AG09309 (cell line): ENCODE measurements around the gene C13orf46.

ENCODE experiments used
- DNase-seq: peaks from one replicate; pipeline ENCODE4 v3.0.0-alpha.2; 2010; ENCODE audit warnings: low read depth
- H3K4me3 ChIP-seq: 2 replicates; pipeline ENCODE4 v1.5.1; 2011; ENCODE audit warnings: mild to moderate bottlenecking, low read depth, low read length, moderate library complexity; ENCODE audit not compliant: control insufficient read depth
- TF ChIP-seq, protein P1 (sequence below): IDR thresholded peaks from 2 replicates; pipeline ENCODE4 v1.5.1; 2011; ENCODE audit warnings: mild to moderate bottlenecking, low read depth, low read length, inconsistent platforms; ENCODE audit not compliant: insufficient read depth, control insufficient read depth; ENCODE audit errors: missing control alignments

C13orf46 gene

DNA sequence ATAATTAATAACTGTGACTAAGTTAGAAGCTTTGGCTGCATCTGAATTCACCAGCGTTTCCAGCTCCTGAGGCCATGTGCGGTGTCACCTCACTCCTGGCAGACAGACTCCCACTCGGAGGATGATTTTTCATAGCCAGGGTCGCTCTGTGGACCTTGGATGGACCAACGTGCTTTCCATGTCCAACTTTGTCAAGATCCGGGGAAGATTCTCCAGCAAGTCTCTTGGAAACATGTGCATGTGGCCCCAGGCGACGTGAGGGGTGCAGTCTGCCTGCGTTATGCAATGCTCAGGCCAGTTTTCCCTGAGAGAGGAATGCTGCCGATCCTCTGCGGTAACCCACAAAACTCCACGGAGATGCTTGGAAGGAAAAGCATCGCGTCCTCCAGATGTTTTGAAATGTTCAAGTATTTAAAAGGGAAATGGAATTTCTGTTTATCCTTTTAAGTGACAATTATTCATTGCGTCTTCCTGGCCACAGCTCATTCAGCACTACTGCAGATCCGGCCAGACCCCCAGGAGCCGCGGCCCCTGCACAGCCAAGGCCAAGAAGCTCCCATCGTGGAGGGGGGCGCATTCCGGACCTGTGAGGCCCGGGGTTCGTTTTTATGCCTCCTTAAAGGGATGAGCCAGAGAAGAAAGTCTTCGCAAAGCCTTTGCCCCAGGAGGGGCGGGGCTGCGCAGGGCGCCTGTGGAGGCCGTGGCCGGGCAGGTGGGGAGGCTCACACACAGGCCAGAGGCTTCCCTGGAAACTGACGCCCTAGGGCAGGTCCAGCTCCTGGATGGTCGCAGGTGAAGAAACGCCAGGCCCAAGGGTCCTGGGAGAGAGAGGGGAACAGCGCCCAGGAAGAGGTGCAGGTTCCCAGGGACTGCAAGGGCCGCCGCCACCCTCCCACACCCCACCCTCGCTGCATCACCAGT is 46.0 kb downstream of the C13orf46 start:
- TF ChIP-seq, protein P1, sequence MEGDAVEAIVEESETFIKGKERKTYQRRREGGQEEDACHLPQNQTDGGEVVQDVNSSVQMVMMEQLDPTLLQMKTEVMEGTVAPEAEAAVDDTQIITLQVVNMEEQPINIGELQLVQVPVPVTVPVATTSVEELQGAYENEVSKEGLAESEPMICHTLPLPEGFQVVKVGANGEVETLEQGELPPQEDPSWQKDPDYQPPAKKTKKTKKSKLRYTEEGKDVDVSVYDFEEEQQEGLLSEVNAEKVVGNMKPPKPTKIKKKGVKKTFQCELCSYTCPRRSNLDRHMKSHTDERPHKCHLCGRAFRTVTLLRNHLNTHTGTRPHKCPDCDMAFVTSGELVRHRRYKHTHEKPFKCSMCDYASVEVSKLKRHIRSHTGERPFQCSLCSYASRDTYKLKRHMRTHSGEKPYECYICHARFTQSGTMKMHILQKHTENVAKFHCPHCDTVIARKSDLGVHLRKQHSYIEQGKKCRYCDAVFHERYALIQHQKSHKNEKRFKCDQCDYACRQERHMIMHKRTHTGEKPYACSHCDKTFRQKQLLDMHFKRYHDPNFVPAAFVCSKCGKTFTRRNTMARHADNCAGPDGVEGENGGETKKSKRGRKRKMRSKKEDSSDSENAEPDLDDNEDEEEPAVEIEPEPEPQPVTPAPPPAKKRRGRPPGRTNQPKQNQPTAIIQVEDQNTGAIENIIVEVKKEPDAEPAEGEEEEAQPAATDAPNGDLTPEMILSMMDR = no peak
- peak overlapping the region; percentile 10 for H3K4me3 ChIP-seq
- DNase-seq = peak; percentile 99

DNA sequence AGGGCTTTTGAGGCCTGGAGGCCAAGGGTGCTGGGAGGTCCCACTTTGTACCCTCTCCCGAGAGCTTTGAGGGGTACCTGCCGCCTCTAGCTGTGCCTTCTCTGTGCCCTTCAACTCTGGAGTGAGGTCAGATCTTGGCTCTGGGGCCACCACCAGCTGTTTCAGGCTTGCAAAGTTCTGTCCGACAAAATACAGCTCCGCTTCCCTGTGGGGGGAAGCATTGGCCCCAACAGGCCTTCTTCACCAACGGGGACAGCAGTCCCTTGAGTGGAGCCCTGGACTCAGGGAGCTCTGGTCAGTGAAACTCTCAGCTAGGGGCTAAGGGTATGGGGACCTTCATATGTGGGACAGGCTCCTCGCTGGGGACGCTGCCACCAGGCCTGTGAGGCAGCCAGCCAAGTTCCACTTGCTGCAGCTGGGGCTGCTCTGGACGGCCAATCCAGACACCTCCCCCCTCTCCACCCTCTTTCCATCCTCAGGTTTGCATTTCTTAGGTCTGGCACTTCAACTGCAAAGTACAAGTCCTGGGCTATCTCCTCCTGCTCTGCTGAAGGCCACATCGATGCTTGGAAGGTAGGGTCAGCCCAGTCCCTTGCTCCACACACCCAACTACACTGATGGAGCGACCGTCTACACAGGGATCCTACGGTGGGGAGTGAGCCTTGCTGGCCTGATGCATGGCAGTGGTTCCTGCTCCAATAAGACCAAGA is 46.8 kb downstream of the C13orf46 start:
- H3K4me3 ChIP-seq = no peak overlapping the region
- TF ChIP-seq, protein P1 = no peak
- DNase-seq = no peak

DNA sequence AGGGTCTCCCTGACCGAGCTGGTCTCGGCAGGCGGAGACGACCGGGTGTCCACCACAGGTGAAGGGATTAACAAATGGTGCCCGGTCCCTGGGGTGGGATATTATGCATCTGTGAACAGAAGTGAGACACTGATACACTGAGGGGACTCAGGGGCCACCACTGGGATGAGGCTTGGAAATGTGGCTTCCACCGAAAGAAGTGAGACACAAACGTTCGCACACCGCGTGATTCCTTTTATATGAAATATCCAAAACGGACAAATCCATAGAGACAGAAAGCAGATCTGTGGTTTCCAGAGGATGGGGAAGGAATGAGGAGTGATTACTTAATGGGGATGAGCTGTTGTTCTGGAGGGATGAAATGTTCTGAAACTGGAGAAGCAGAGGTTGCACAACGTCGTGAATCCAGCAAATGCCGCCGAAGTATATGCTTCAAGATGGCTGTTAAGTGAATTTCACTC is 47.5 kb downstream of the C13orf46 start:
- TF ChIP-seq, protein P1 = no peak
- H3K4me3 ChIP-seq = no peak overlapping the region
- DNase-seq = peak; percentile 78

DNA sequence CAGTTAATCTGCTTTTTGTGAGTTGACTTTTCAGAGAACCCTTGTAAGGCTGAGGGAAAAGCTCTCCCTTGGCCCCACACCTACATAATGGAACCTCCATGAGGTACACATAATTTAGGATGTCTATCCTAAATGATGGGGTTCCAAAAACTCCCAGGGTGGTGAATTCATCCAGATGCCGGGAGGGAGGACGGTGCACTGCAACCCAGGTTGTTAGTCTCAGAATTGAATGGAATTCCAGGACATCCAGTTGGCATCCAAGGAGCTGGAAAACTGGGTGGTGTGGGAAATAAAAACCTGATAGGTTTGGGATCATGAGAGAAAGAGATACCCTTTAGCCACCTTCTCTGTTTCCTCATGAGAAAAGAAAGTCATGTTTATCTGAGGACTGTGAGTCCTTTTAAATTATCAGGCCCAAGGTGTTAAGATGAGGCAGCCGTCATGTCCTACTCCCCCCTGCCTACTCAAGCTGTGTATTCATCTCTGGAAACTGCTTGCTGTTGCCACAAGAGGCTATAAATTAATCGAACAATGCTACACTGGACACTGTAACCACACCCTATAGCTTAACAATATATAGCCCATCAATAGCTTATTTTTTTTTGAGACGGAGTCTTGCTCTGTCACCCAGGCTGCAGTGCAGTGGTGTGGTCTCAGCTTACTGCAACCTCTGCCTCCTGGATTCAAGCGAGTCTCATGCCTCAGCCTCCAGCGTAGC is 49.5 kb downstream of the C13orf46 start:
- H3K4me3 ChIP-seq = no peak overlapping the region
- TF ChIP-seq, protein P1 = no peak
- DNase-seq = no peak

DNA sequence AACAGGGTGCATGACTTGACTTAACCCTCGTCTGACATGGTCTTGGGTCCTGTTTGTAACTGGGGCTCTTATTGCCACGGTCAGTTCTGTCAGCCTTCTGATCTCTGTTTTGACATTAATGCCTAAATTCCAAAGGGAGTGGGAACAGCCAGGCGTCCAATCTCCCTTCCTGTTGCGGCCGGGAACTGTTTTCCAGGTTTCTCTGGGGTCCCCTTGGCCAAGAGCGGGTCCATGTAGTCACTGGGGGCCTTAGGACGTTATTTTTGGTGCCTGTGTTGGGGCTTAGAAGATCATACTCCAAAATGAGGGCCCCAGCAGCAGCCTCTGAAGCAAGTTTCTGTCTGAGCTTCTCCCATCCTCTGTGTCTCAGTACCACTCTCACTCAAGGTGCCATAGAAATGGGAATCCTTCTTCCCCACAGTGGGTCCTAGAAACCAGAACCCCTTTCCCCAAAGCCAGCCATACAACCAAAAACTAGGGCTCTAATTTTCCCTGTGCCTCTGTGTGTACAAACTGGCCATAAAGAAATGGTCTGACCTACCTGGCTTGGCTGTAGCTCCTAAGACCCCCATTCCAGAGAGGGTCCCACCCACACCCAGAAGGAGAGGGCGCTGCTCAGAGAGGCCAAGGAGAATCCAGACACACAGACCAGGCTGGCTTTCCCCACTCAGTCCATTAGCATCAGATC is 50.4 kb downstream of the C13orf46 start:
- DNase-seq = no peak
- no peak overlapping the region for H3K4me3 ChIP-seq
- TF ChIP-seq, protein P1 = no peak

DNA sequence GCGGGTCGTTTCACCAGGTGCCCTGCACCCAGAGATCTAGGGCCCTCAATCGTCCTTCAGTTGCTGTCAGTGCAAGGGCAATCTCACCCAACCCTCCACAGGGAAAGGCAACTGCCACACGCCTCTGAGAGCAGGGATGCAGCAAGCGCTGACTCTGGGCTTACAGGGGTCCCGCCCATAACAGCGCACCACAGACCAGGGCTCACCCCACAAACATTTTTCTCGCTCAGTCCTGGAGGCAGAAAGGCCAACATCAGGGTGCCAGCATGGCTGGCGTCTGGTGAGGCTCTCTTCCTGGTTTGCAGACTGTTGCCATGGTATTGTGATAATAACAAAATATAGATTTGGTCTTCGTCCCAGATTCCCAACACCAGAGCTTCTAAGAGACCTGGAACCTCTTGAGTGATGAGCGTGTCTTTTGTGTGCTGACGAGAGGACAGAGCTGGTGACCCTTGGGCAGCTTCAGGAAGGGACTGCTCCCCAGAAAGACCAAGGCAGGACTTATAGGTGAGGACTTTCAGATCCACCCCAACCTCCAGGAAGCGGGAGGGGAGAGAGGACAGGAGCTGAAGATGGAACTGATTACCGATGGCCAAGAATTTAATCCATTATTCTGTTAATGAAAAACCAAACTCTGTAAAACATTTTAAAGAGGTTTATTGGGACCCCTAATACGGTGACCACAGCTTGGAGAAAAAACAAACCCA is 51.3 kb downstream of the C13orf46 start:
- TF ChIP-seq, protein P1 = no peak
- no peak for DNase-seq
- H3K4me3 ChIP-seq = no peak overlapping the region
